RKO (cell line): ENCODE measurements around the gene LYRM4.
"Not testable (repeated sequence)": the region's sequence is repeated elsewhere in the genome, so short reads cannot be mapped to it uniquely, and the experiment has no call there.

Experiments
- DNase-seq: peaks from one replicate; pipeline ENCODE4 v3.0.0-alpha.2; 2016; ENCODE audit warnings: low spot score

Gene LYRM4

GRCh38 chr6:5081182-5081581, 179.6 kb downstream of the LYRM4 start:
- DNase-seq: no peak

- no peak for DNase-seq
Observed at GRCh38 chr6:5080574-5080973, 180.2 kb downstream of the LYRM4 start.

GRCh38 chr6:5079692-5080091, 181.1 kb downstream of the LYRM4 start:
- no peak for DNase-seq

- DNase-seq: peak; percentile 11
Observed at GRCh38 chr6:5078121-5078669, 182.6 kb downstream of the LYRM4 start.

- DNase-seq: no peak
Observed at GRCh38 chr6:5076931-5077330, 183.8 kb downstream of the LYRM4 start.

- no peak for DNase-seq
Observed at GRCh38 chr6:5073992-5074391, 186.8 kb downstream of the LYRM4 start.

GRCh38 chr6:5072440-5072839, 188.3 kb downstream of the LYRM4 start:
- DNase-seq: no peak

- no peak for DNase-seq
Observed at GRCh38 chr6:5071216-5071615, 189.5 kb downstream of the LYRM4 start.

- no peak for DNase-seq
Observed at GRCh38 chr6:5068153-5068751, 192.5 kb downstream of the LYRM4 start.

- no peak for DNase-seq
Observed at GRCh38 chr6:5067305-5067704, 193.4 kb downstream of the LYRM4 start.

- DNase-seq: no peak
Observed at GRCh38 chr6:5066456-5067093, 194.2 kb downstream of the LYRM4 start.

- DNase-seq: no peak
Observed at GRCh38 chr6:5063617-5064016, 197.1 kb downstream of the LYRM4 start.

- no peak for DNase-seq
Observed at GRCh38 chr6:5061152-5061551, 199.6 kb downstream of the LYRM4 start.

- DNase-seq: not testable (repeated sequence)
Observed at GRCh38 chr6:5060439-5060838, 200.3 kb downstream of the LYRM4 start.

GRCh38 chr6:5059036-5059896, 201.5 kb downstream of the LYRM4 start:
- no peak for DNase-seq
